AG04449 (cell line): ENCODE measurements around the gene ZNF507.
A peak's percentile ranks its signal among the peaks of the same experiment; 100 is the strongest.

Experiments
- CTCF ChIA-PET: fragments of 350-600 bp; formaldehyde crosslinking; extraction: SDS; loops from one replicate; lab custom pipeline; 2021; ENCODE audit warnings: antibody characterized with exemption; lab: Yijun Ruan, JAX
- POLR2A ChIA-PET: fragments of 400-600, 350-600 bp; formaldehyde crosslinking; extraction: SDS; loops from one replicate; lab custom pipeline; 2020; ENCODE audit warnings: antibody characterized with exemption, inconsistent platforms; lab: Yijun Ruan, JAX
- DNase-seq: peaks from one replicate; pipeline ENCODE4 v3.0.0-alpha.2; 2010; ENCODE audit warnings: low read depth, low spot score
- H3K4me3 ChIP-seq: 2 replicates; pipeline ENCODE4 v1.5.1; 2011; ENCODE audit warnings: low read depth, mild to moderate bottlenecking, control low read depth, low read length
- TF ChIP-seq, protein P1 (sequence below): IDR thresholded peaks from one replicate; pipeline ENCODE4 v1.5.1; 2011; ENCODE audit warnings: mild to moderate bottlenecking, moderate library complexity, low read length, control low read depth, inconsistent platforms; ENCODE audit not compliant: insufficient read depth; ENCODE audit errors: missing control alignments

Gene ZNF507

GRCh38 chr19:32345261-32346207 lies at the start of gene ZNF507:
Gene ZNF507 (plus strand): TSS chr19:32345610. CDS start chr19:32352831, 7,221 bp downstream.
- ChIA-PET CTCF (interaction anchor here (1.7 to 2.3 kb wide), 3 partner anchors 9 to 12 kb away, joined by 5 to 10 read pairs (median 8); no protein-coding TSS in a partner anchor), POLR2A (interaction anchor here (1.0 to 1.4 kb wide), 5 partner anchors 9 to 60 kb away, joined by 3 to 7 read pairs (median 4); partner anchors contain the start of gene DPY19L3)
- peak within 1 kb of the TSS; percentile 92 for H3K4me3 ChIP-seq
- no peak for DNase-seq
- TF ChIP-seq, protein P1, sequence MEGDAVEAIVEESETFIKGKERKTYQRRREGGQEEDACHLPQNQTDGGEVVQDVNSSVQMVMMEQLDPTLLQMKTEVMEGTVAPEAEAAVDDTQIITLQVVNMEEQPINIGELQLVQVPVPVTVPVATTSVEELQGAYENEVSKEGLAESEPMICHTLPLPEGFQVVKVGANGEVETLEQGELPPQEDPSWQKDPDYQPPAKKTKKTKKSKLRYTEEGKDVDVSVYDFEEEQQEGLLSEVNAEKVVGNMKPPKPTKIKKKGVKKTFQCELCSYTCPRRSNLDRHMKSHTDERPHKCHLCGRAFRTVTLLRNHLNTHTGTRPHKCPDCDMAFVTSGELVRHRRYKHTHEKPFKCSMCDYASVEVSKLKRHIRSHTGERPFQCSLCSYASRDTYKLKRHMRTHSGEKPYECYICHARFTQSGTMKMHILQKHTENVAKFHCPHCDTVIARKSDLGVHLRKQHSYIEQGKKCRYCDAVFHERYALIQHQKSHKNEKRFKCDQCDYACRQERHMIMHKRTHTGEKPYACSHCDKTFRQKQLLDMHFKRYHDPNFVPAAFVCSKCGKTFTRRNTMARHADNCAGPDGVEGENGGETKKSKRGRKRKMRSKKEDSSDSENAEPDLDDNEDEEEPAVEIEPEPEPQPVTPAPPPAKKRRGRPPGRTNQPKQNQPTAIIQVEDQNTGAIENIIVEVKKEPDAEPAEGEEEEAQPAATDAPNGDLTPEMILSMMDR: peak; percentile 19

DNA sequence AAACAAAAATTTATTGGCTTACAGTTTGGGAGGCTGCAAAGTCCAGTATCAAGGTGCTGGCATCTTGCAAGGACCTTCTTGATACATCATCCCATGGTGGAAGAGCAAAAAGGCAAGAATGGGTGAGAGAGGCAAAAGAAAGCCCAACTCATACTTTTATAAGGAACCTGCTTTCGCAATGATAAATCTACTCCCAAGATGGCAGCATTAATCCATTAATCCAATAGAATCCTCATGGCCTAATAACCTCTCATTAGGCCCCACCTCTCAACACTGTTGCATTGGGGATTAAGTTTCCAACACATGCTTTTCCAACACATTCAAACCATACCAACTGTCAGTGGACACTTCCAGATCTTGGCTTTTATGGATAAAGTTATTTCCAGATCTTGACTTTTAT lies 48.7 kb upstream of the ZNF507 start:
- TF ChIP-seq, protein P1: no peak
- H3K4me3 ChIP-seq: no peak overlapping the region
- CTCF ChIA-PET: no interaction called here
- DNase-seq: no peak
- POLR2A ChIA-PET: no interaction called here

GRCh38 chr19:32302778-32303177 lies 42.6 kb upstream of the ZNF507 start:
- no peak for DNase-seq
- CTCF ChIA-PET: interaction anchor here (0.8 kb wide), 1 partner anchor 1620 kb away, joined by 3 read pairs; no protein-coding TSS in a partner anchor
- POLR2A ChIA-PET: no interaction called here
- no peak overlapping the region for H3K4me3 ChIP-seq
- TF ChIP-seq, protein P1: no peak

GRCh38 chr19:32303193-32303592 lies 42.2 kb upstream of the ZNF507 start:
- TF ChIP-seq, protein P1: no peak
- no peak overlapping the region for H3K4me3 ChIP-seq
- POLR2A ChIA-PET: no interaction called here
- CTCF ChIA-PET: interaction anchor here (0.8 kb wide), 1 partner anchor 1620 kb away, joined by 3 read pairs; no protein-coding TSS in a partner anchor
- DNase-seq: no peak

- no peak overlapping the region for H3K4me3 ChIP-seq
- ChIA-PET CTCF (no interaction called here), POLR2A (no interaction called here)
- TF ChIP-seq, protein P1: no peak
- DNase-seq: no peak
These were observed 37.8 kb upstream of the ZNF507 start for GRCh38 chr19:32307591-32307990.

- DNase-seq: no peak
- TF ChIP-seq, protein P1: no peak
- CTCF ChIA-PET: no interaction called here
- H3K4me3 ChIP-seq: no peak overlapping the region
- POLR2A ChIA-PET: no interaction called here
These were observed 36.9 kb upstream of the ZNF507 start for GRCh38 chr19:32308431-32309077.
